ENCODE data around the gene ADAMTS16.

The ADAMTS16 gene

DNA sequence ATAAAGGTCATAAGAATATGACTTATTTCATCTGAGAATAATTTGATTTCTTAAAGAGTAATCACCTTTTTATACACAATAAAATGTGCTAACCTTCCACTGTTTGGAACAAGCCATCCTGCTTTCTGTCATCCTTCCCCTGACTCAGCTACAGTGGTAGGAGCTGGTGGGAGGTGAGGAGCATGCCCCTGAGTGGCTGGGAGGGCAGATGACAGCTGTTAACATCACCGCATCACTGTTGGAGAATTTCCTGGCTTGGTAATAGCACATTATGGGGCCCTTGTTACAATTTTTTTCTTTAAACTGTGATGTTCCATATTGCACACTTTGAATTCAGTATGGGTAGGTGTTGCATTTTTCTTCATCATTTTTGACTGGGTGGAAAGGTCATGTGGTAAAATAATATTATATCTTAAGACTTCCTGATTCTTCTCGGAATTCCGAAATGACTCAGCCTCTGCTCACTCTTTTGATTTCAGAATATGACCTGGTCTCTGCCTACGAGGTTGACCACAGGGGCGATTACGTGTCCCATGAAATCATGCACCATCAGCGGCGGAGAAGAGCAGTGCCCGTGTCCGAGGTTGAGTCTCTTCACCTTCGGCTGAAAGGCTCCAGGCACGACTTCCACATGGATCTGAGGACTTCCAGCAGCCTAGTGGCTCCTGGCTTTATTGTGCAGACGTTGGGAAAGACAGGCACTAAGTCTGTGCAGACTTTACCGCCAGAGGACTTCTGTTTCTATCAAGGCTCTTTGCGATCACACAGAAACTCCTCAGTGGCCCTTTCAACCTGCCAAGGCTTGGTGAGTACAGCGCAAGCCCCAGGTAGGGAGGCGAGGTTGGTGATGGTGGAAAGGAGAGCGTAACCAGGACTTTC lies 5.8 kb downstream of the ADAMTS16 start:
- no peak for DNase-seq

DNA sequence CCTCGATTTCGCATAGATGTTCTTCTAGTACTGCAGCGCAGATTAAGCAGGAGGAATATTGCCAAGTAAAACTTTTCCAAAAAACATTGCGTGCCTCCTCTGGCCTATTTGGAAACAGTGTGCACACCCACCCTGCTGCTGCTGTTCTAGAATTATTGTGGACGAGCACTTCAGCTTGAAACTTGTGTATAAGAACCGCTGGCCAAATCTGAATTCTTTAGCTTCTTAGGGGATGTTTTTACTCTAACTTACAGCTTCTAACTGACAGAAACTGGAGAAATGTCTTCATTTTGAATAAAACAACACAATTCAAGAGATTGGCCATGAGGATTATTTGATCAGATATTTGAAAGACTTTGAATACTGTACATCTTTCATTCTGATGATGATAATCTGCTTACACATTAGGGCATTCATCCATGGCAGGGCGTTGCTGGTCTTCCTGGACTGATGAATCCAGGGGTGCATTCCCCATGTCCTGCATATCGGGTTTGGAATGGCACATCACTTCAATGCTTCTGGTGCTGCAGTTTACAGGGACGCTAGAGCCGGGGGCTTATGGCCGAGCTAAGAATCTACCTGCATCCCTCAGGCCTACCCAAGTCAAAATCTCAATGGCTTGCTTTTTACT lies 6.5 kb downstream of the ADAMTS16 start:
- DNase-seq, result no peak

DNA sequence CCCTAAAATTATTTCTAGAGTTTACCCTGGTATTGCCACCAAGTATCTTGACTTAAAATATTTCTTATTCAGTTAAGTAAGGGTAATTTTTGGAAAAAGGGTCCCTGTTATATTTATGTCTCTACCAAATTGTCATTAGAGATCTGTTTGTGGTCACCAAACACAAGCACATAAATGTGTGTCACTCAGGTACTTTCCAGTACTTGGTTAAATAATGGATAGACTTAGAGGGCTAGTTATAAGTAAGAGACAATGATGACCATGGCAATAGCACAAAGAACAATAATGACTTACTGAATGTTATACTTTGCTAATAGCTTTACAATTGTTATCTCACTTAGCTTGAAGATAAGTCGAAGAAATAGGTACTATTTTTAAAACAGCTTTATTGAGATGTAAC lies 9.0 kb downstream of the ADAMTS16 start:
- no peak for DNase-seq

DNA sequence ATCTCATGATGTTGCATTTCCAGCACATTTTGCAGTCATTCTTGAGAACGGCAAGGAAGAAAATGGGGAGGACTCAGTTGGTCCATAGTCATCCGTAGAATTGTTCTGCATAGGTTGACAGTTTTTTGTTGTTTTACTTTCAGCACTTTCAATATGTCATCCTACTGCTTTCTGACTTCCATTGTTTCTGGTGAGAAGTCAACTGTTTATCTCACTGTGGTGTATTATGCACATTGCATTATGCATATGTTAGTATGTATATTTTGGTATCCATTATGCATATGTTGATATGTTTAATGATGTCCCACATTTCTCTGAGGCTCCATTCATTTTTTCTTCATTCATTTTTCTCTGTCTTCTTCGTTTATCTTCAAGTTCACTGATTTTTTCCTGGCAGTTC lies 10.5 kb downstream of the ADAMTS16 start:
- DNase-seq, result no peak

DNA sequence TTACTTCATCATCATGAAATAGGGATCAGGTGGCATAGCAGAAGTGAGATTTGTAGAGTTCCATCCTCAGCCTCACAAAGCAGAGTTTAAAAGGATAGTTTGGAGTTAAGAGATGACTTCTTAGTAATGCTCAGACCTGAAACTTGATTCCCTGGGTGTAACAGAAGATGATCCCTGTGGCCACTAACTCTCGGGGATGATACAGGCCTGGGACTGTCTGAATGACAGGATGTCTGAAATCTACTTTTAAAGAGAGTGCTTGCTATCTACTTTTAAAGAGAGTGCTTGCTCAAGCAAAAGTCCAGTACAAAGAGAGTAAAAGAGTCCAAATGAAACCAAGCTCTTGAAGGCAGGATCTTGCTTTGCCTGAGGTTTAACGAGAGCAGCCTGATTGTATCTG lies 14.6 kb downstream of the ADAMTS16 start:
- no peak for DNase-seq

DNA sequence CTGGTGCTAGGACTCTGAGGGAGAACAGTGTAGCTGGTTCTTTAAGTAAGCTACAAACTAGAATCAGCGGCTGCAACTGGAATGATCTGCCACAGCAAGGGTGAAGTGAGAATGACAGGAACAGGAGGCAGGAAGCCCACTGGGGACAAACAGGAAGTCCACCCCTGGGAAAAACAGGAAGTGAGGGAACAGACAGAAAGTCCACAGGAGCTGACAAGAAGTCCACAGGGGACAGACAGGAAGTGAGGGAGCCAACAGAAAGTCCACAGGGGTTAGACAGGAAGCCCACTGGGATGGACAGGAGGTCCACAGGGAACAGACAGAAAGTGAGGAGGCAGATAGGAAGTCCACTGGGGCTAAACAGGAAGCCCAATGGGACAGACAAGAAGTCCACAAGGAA lies 15.5 kb downstream of the ADAMTS16 start:
- DNase-seq, result no peak

DNA sequence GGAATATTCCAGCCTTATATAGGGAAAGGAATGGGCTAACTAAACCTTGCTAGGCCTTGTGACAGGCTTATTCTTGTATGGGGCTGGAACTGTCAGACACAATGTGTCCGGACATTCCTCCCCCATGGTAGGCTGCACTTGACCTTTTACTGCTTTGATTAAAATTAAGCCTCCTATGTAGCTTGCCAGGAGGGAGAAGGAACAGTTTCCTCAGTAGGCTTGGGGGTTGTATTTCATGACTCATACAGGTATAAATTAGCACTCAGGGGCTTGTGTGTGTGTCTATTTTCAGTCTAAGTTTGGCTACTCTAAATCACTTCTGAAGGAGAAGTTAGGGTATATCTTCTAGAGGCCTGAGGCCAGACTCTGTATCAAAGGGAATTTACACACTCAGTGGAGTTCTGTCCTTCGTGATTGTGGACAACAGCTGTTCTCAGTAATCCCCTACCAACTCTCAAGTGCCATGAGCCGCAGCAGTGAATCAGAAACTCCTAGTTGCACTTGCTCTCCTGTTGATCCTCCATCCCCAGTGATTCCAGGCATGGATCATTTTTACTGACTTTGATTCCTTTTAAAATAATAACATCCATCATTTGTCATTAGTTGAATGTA lies 16.4 kb downstream of the ADAMTS16 start:
- DNase-seq, result no peak

DNA sequence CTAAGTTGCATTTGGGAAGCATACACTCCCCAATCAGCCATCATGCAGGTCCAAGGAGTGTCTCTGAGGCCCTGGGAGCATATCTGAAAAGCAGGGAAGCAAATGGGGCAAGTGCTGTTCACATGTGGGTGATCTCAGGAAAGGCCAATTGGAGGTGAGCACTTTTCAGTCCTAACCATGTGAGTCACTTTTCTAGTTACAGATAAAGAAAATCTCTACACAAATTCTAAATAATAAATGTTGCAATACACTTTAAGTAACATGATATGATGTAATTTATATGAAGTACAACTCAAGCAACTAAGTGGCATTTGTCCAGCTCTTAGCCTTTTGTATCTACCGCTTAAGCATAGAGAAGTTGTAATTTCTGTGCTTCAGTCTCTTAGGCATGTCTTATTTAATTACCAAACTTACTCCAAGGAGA lies 18.4 kb downstream of the ADAMTS16 start:
- no peak for DNase-seq

DNA sequence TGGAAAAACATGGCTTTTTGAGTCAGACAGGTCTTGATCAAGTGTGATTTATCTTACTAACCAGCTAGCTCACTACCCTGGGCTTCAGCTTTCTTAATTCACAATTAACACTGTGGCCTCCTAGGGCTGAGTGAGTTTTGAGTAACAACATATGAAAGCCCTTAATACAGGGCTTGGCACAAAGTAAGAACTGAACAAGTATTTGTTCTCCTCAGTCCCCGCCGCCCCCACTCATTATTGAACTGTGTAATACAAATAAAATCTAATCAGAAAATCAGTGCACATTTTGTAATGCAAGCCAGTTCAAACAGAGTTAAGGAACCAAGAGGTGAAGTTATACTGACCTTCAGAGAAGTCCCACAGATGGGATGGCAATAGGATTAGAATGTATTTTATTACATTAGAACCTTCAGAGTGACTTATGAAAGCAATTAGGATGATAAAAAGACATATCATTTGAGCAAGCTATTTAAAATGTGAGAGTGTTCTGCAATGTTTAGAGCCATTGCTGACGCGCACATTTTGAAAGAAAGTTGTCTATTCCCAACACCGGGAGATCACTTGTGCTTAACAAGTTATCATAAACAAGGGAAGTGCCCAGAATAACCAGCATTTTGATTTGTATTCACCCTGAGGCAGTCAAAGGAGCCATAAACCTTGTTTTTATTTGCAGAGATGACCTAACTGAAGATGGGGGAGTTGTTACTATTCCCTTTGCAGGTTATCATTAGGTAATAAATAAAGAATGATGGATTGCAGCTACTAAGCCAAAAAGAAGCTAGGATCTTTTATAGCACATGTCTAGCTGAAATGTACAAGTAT lies 19.4 kb downstream of the ADAMTS16 start:
- DNase-seq, result no peak

DNA sequence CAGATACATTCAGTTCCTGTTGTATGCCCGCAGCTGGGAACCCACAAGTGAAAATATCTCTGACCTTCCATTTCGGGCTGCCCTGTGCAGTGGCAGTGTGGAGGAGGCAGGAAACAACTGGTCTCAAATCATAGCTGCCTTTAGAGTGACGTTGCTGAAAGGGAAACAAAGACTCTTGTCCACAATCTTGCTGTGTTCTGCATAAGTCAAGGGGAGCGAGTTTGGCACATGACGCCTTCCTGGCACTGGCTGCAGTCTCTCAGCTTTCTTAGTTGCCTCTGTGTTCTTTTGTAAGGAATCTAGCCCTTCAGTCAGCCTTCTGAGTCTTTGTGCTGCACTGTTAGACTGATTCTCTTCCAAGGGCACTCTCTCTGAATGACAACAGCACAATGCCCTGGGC lies 24.0 kb downstream of the ADAMTS16 start:
- no peak for DNase-seq

DNA sequence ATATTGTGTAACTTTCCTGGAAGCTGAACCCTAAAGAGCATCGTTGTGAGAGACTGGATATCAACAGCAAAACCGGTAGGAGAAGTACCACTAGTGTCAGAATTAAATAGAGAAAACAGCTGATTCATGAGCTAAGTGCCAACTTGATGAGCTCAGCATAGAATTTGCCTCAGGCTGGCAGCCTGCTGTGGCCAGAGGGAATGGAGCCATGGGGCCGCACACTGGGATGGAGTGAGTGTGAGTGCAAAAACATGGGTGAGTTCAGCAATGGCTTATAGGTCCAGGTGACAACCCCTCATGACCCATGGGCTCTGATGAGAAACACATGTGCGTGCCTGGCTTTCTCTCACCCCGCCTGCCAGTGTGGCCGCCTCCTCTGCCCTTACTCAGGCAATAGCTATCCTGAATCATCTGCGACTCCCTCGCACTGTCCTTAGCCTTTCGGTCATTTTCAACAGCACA lies 25.4 kb downstream of the ADAMTS16 start:
- no peak for DNase-seq

DNA sequence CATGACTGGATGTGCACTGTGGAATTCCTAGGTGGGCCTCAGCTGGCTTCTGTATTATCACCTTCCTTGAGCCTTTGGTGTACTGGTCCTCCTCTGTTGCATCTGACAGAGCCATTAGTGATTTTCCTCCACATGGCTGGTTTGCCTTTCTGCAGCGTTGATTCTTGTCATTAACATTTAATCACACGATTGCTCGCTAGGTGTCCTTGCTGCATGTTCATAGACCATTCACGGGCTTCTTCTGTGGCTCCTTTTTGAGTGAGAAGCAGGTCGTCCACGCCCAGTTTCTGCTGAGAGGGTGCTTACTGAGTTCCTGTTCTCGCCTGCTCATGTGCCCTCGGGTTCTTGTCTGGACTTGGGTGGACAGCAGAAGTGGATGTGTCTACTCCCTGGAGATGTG lies 29.3 kb downstream of the ADAMTS16 start:
- DNase-seq, result no peak

DNA sequence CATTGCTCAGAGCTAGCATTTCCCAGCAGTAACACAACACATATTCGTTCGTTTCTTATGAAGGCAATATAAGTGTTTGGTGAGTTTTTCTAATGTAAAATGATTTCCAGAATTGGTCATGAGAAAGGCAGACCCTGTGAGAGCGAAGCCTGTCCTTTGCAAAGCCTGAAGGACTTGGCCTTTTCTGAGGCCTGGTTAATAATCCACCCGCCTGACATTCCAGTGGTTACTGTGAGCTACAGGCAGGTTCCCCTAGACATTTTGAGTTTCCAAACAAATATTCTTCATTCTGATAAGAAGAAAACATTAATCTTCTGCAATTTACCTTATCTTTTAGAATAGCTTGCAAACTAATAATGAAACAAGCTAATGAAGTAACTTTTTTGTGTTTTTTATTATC lies 38.0 kb downstream of the ADAMTS16 start:
- no peak for DNase-seq

DNA sequence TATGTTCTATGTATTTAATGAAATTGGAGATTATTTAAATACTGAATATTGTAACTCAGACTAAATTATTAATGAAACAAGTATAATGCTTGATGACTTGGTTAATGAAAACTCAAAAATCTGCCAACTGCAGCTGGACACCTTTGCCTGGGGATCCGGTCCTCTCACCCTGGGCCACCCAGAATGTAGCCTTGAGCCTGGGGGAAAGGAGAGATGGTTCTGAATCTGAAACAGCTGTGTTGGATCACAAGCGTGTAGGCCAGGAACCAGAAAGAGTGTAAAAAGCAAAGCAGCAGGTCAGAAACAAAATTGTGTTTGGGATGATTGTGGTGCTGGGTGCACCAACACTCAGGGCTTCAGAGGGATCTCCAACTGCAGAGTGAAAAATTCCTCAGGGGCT lies 38.5 kb downstream of the ADAMTS16 start:
- DNase-seq, result no peak

DNA sequence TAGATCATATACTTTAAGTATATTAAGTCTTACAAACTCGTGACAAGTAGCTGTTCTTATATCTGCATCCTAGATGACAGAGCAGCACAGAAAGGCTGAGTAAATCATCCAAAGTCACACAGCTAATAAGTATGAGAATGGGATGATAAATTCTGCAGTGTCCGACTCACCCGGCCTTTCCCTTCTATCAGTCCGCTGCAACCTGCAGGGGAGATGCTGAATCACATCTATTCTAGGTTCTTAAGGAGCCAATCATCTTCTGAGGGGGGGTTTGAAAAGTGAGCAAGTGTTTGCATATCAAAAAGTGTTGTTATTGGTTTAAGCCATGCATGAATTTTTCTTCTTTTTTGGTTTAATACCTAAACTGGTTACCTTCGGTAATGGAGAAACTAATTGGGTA lies 38.9 kb downstream of the ADAMTS16 start:
- DNase-seq, result no peak

DNA sequence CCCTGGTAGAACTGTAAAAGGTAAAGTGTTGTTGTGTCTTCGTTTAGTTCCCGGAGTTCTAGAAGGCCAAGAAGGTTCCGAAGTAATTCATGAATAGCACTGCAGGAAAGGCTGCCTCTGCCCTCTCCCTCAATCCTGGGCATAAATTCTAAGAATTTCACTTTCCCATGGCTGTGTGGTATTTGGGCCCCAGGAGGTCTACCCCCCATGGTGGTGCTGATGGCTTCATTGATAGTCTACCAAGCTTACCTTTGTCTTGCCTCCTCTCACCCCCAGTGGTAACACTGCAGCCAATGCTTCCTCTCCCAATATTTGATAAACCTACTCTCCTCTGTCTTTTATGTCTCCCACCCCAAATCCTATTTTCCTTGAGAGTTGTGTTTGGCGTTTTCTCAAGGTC lies 39.5 kb downstream of the ADAMTS16 start:
- DNase-seq, result no peak

DNA sequence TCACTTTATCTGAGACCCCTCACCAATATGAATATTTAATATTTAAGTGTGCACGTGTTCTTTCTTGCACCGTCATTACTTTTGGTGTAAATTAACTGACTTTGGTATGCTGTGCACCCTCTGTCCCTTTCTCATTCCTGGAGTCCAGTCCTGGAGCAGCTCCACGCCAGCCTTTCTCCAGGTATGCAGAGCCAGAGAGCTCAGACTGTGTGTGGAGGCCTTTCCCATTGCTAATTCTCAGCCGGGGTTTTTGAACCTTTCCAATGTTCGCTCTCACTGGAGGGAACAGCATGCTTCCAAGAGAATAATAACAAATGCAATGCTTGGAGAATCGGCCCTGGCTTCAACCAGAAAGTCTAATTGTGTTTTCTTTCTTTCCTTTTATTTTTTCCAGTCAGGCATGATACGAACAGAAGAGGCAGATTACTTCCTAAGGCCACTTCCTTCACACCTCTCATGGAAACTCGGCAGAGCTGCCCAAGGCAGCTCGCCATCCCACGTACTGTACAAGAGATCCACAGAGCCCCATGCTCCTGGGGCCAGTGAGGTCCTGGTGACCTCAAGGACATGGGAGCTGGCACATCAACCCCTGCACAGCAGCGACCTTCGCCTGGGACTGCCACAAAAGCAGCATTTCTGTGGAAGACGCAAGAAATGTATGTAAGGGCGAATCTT lies 41.7 kb downstream of the ADAMTS16 start:
- DNase-seq, result no peak

DNA sequence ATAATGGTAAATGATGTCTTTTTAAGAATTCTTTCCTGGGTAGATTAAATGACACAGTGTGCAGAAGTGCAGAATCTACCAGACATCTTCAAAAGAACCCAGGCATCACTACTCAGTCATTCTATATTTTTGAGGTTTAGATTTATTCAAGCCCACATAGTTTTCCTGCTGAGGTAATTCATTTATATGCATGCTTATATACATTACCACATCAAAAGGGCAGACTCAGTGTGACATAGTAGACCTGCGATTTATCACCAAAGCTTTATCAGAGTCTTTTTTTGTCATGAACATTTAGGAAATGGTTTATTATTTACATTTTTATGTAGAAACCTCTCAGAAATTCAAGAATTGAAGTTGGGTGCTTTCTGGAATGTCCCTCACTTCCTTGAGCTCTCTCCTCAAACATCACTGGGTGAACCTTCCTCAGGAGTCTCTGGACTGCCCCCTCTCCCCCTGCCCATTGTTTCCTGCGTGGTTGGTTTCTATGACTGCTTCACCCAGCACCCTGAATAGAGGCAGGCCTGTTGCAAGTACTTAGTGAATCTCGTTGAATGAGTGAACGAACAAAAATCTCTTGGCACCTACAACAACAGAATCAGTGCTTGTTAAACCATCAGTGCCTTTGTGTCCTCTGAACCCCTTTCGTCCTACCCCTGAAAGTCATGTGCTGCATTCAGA lies 42.5 kb downstream of the ADAMTS16 start:
- no peak for DNase-seq

DNA sequence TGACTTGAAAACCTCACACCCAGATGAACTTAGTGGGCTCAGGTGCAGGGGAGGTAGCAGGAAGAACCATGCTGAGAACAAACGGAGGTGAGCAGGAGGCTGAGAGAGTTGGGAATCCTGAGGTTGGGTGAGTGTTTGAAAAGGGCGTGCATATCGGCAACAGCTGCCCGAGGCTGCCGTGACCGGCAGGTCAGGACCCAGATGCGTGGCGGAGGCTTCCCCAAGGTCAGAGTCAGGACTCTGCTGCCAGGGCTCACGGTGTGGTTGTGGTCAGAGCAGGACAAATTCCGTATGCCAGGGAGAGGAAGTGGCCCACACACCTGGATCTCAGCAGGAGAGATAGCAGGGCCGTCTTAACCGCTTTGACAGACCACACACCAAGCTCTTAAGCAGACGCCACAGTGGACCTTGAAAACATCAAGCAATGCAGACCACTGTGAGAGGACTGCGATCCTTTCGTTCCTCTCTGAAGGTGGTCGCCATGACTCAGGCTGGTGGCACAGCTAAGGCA lies 43.1 kb downstream of the ADAMTS16 start:
- DNase-seq, result no peak

DNA sequence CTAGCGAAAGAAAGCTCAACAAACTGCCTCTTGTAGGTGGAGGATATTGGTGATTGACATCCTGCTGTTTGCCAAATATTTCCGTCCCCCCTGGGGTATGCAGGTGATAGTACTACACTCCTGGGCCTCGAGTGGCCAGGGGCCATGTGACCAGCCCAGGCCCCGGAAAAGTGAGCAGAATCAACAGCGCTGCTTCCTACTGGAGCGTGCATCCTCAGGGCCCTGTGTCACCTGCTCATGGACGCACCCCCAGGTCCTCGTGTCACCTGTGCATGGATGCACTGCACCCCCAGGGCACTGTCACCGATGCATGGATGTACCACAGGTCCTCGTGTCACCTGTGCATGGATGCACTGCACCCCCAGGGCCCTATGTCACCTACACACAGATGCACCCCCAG lies 43.8 kb downstream of the ADAMTS16 start:
- DNase-seq, result no peak

DNA sequence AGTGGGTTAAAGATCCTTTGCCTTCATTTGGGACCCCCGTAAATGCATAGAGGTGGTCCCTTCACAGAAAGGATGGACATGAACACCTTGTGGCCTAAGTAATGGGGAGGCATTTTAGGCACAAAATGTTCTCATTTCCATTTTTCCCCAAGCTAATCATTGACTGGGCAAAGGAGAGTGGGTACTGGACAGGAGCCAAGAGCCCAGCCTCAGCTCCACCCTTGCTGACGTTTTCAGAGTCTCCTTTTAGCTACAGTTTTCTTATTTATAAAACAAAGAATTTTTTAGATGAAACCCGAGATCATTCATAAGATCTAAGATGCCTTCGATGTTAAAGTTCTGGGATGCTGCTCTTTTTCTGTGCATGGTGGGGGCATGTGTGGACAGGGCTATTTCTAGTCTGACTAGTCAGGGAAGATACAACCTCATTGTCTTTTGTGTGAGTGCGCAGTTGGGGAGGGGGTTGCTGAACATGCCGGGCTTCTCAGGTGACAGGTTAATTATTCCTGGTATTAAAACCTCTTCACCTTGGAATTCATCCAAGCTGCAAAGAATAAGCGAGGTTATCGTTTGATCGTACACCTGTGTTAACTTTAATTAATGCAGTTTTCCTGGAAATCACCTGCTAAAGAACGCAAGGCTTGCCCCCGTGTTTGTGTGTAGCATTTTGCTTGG lies 48.4 kb downstream of the ADAMTS16 start:
- peak; percentile 20 for DNase-seq

All from NCI-H69 (cell line).